Upper lobe of right lung (tissue), 1 donor: ENCODE measurements around the gene SMPD2. TPM values are rescaled to one million over a fixed set of nuclear protein-coding genes. Genes with fewer than 3 reads are reported as not detected.

Experiments used
- ATAC-seq: fragments of 200-7000 bp; cut with Tn5 transposase; one replicate; pipeline ENCODE4 v1.9.1; 2020; ENCODE audit warnings: mild to moderate bottlenecking, moderate library complexity
- DNase-seq: peaks from one replicate; pipeline ENCODE4 v3.0.0-alpha.2; 2020
- H3K27ac ChIP-seq: fragments of 200-600 bp; one replicate; pipeline ENCODE4 v1.8.0; 2022
- H3K27me3 ChIP-seq: fragments of 200-600 bp; one replicate; pipeline ENCODE4 v1.8.0; 2022; ENCODE audit warnings: mild to moderate bottlenecking
- H3K36me3 ChIP-seq: fragments of 200-600 bp; one replicate; pipeline ENCODE4 v1.8.0; 2022
- H3K4me1 ChIP-seq: fragments of 200-600 bp; one replicate; pipeline ENCODE4 v1.8.0; 2022
- H3K4me3 ChIP-seq: fragments of 200-600 bp; one replicate; pipeline ENCODE4 v1.8.0; 2022; ENCODE audit warnings: mild to moderate bottlenecking
- H3K9me3 ChIP-seq: fragments of 200-600 bp; one replicate; pipeline ENCODE4 v1.8.0; 2022
- CTCF ChIP-seq: fragments of 200-600 bp; IDR thresholded peaks from one replicate; pipeline ENCODE4 v1.8.0; 2022; ENCODE audit warnings: antibody characterized with exemption
- intact Hi-C: fragments of 100-400 bp; cut with DNase I; formaldehyde crosslinking; loops from one replicate; pipeline ENCODE4 v1.11.0; 2022
- total RNA-seq: library from RNA; stranded (reverse); fragmentation: NEBNext Ultra II Directional; extraction: Animal tissue kit (Norgen Biotek cat#: 25700); gene quantifications from one replicate; pipeline ENCODE4 v1.2.1, GENCODE V29; 2021
- donor health status: DM: no; HTN: yes; CAD: no; lungs with severe emphysema.

The SMPD2 gene
- total RNA-seq, 1 donor from 2014 or later, result 15.4 TPM

- H3K4me1 ChIP-seq, result peaks cover 11% of the 10 kb centered on the region
- no peak for TF ChIP-seq CTCF
- intact Hi-C loops, result no loop called here
- ATAC-seq, result no peak
- H3K27ac ChIP-seq, result no peak overlapping the region
- no peaks in the 10 kb centered on the region for H3K9me3 ChIP-seq
- H3K36me3 ChIP-seq, result peaks cover 36% of the 10 kb centered on the region
- no peak overlapping the region for H3K4me3 ChIP-seq
- DNase-seq, result no peak
- H3K27me3 ChIP-seq, result no peaks in the 10 kb centered on the region
Observed at GRCh38 chr6:109442393-109442924, 1.9 kb downstream of the SMPD2 start.

GRCh38 chr6:109443425-109443950 is 3.0 kb downstream of the SMPD2 start:
- no peak for DNase-seq
- H3K36me3 ChIP-seq, result peaks cover 36% of the 10 kb centered on the region
- intact Hi-C loops, result no loop called here

GRCh38 chr6:109445382-109445781 is 4.9 kb downstream of the SMPD2 start:
- ATAC-seq (no peak), DNase-seq (no peak)
- H3K36me3 ChIP-seq, result peaks cover 36% of the 10 kb centered on the region
- H3K9me3 ChIP-seq, result no peaks in the 10 kb centered on the region
- H3K27ac ChIP-seq, result no peak overlapping the region
- H3K4me3 ChIP-seq, result no peak overlapping the region
- TF ChIP-seq CTCF, result no peak
- intact Hi-C loops, result no loop called here
- H3K4me1 ChIP-seq, result peaks cover 11% of the 10 kb centered on the region
- H3K27me3 ChIP-seq, result no peaks in the 10 kb centered on the region

More at GRCh38 chr6:109443425-109443950, 3.0 kb downstream of the SMPD2 start:
- Histone ChIP-seq H3K27me3 (no peaks in the 10 kb centered on the region), H3K4me3 (no peak overlapping the region), H3K27ac (no peak overlapping the region), H3K4me1 (peaks cover 11% of the 10 kb centered on the region), H3K9me3 (no peaks in the 10 kb centered on the region)
- no peak for ATAC-seq
- no peak for TF ChIP-seq CTCF

- Histone ChIP-seq H3K27ac (no peak overlapping the region), H3K27me3 (no peaks in the 10 kb centered on the region), H3K9me3 (no peaks in the 10 kb centered on the region), H3K36me3 (peaks cover 36% of the 10 kb centered on the region), H3K4me1 (peaks cover 11% of the 10 kb centered on the region), H3K4me3 (no peak overlapping the region)
- TF ChIP-seq CTCF, result no peak
- intact Hi-C loops, result no loop called here
- DNase-seq, result no peak
- no peak for ATAC-seq
Observed at GRCh38 chr6:109446072-109446471, 5.5 kb downstream of the SMPD2 start.

GRCh38 chr6:109446541-109446940 is 6.0 kb downstream of the SMPD2 start:
- TF ChIP-seq CTCF, result no peak
- Histone ChIP-seq H3K27ac (no peak overlapping the region), H3K27me3 (no peaks in the 10 kb centered on the region), H3K36me3 (peaks cover 40% of the 10 kb centered on the region), H3K4me1 (peaks cover 8% of the 10 kb centered on the region), H3K9me3 (no peaks in the 10 kb centered on the region), H3K4me3 (no peak overlapping the region)
- intact Hi-C loops, result no loop called here
- ATAC-seq (no peak), DNase-seq (no peak)

GRCh38 chr6:109447087-109447486 is 6.6 kb downstream of the SMPD2 start:
- Histone ChIP-seq H3K27ac (no peak overlapping the region), H3K27me3 (no peaks in the 10 kb centered on the region), H3K36me3 (peaks cover 44% of the 10 kb centered on the region), H3K9me3 (no peaks in the 10 kb centered on the region), H3K4me3 (no peak overlapping the region), H3K4me1 (peaks cover 3% of the 10 kb centered on the region)
- no peak for TF ChIP-seq CTCF
- ATAC-seq (no peak), DNase-seq (no peak)
- intact Hi-C loops, result no loop called here
